Measurements from ENCODE around the gene ZNF592. TPM values are rescaled to one million over a fixed set of nuclear protein-coding genes. Genes with fewer than 3 reads are reported as not detected.

ZNF592 gene
- total and polyA plus RNA-seq, 9 of the 15 experiments (the other 6 are each of a cell fraction or from before 2014, with no cell fraction given) = 0.88 to 23.8 (median 7.4) TPM

DNA sequence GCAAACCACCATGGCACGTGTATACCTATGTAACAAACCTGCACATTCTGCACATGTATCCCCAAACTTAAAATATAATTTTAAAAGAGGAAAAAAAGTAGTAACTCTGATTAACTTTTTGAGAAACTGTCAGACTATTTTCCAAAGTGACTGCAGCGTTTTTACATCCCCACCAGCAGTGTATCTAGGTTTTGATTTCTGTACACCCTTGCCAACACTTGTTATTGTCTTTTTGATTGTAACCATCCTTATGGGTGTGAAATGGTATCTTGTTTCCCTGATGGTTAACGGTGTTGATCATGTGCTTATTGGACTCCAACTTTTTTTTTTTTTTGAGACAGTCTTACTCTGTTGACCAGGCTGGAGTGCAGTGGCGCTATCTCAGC is 45.8 kb downstream of the ZNF592 start:
- WGBS (ENCODE audit: insufficient coverage, low coverage, missing lambda C conversion rate) = 82% methylated on average over 3 of the region's 4 CpGs
- no peak for TF ChIP-seq MITF (IDR thresholded peaks at IDR 0.05)
- TF ChIP-seq ZBTB33 (CRISPR knock-in tag; IDR thresholded peaks at IDR 0.05) = 0 out of 2 replicates have a peak, but pooled peaks have one; percentile 41
- ChIA-PET CTCF (ENCODE audit: low intra/inter-chr PET ratio) (no interaction called here), POLR2A (no interaction called here)
- BruUV-seq (replicated peaks) = no TSS peak
- no peak overlapping the region for H3K4me2 ChIP-seq (ENCODE audit: insufficient read depth, low read length)
- no peaks in the 10 kb centered on the region for H3K27me3 ChIP-seq (ENCODE audit: control insufficient read depth in 2 of 2, insufficient read depth in 2 of 2, low read length in 2 of 2)
- H3K9me1 ChIP-seq (ENCODE audit: control insufficient read depth, insufficient read depth, low read length) = no peaks in the 10 kb centered on the region
- H3K9ac ChIP-seq (ENCODE audit: insufficient read depth in 1 of 2, low read depth in 2 of 2, low read length in 2 of 2) = no peak overlapping the region
- no peak overlapping the region for H2AFZ ChIP-seq (ENCODE audit: low read depth, low read length)
- no peak for ATAC-seq
- H3K36me3 ChIP-seq (ENCODE audit: control insufficient read depth, insufficient read depth, low read length) = peaks cover 77% of the 10 kb centered on the region
- H3K79me2 ChIP-seq (ENCODE audit: control insufficient read depth, insufficient read depth, low read length) = peaks cover 7% of the 10 kb centered on the region; the same call in 2 of the 3 replicates
- in situ Hi-C loops (cut with MboI) = no loop called here
- no peak overlapping the region for H3K4me3 ChIP-seq
- FAIRE-seq = no peak
- no peak overlapping the region for H3K27ac ChIP-seq (ENCODE audit: extremely low read depth, low read depth, low read length)
- intact Hi-C loops (cut with micrococcal nuclease) = no loop called here
- no peaks in the 10 kb centered on the region for H3K4me1 ChIP-seq (replicated peaks in 1 of 2; ENCODE audit: control insufficient read depth in 2 of 2, insufficient read depth in 2 of 2, low read length in 2 of 2)
- DNase-seq (ENCODE audit: extremely low read depth in 1 of 4, low spot score in 3 of 4) = no peak
- no peaks in the 10 kb centered on the region for H3K9me3 ChIP-seq (replicated peaks; ENCODE audit: control insufficient read depth, insufficient read depth, low read depth, low read length)
- no peaks in the 10 kb centered on the region for H4K20me1 ChIP-seq (replicated peaks; ENCODE audit: control insufficient read depth, insufficient read depth, low read length)

All from K562 (cell line).